Right lobe of liver (tissue), 4 donors: ENCODE results near the gene NEB.

Experiments
- CTCF ChIP-seq, 4 donors: fragments of 200-600 bp in 3 of 4; fragments of 450-650 bp in 1 of 4; IDR thresholded peaks; one replicate each; pipeline versions ENCODE4 v1.5.1 to v1.8.0; 2016 to 2022; ENCODE audit warnings: antibody characterized with exemption in 4 of 4, mild to moderate bottlenecking in 2 of 4
- POLR2A ChIP-seq: fragments of 450-650 bp; IDR thresholded peaks from one replicate; pipeline ENCODE4 v1.6.1; 2017; ENCODE audit warnings: antibody characterized with exemption, mild to moderate bottlenecking
- donor health status: DM: no; HTN: no; CAD: no.
- donor health status: DM: no; HTN: no; CAD: no.
- donor health status: DM: no; HTN: yes; CAD: no.

DNA sequence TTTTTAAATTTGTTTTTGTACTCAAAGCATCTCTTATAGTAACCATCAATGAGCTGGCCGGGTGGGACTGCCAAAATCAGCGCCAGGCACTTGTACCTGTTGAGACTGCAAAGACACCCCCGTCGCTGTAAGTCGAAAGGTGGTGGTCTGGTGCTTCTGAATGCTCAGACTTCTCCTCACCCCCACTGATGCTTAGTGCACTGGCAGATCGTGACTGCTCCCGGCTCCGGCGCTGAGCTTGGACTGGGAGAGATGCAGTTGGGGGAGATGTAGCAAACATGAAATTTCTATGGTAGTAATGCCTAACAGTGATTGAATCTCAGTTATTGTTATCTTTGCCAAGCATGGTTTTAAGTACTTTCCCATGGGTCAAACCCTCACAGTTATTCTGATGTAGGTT, 244.0 kb downstream of the NEB start:
- TF ChIP-seq CTCF (IDR thresholded peaks at IDR 0.05) (no peak), POLR2A (no peak)
